Measurements from ENCODE around the gene KRTAP19-3.

Gene KRTAP19-3

DNA sequence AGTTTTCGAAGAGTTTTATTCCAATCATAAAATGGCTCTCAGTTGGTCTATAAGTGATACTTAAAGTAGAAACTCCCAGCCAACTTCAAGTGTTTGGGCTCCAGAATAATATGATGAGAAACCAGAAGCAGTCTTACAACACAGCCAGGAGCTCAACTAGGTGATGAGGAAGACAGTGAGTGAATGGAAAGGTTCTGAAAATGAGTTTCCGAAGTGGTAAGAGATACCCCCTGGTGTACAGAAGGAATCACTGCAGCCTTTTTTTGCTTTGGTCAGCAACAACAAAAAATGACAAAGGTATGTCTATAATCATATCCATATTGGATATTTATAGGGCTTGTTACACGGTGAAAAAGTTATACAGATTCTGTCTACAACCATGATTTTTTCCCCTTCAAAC lies 28.1 kb downstream of the KRTAP19-3 start:
- DNase-seq (ENCODE audit: insufficient read length, low spot score), result no peak
- TF ChIP-seq, protein P1, sequence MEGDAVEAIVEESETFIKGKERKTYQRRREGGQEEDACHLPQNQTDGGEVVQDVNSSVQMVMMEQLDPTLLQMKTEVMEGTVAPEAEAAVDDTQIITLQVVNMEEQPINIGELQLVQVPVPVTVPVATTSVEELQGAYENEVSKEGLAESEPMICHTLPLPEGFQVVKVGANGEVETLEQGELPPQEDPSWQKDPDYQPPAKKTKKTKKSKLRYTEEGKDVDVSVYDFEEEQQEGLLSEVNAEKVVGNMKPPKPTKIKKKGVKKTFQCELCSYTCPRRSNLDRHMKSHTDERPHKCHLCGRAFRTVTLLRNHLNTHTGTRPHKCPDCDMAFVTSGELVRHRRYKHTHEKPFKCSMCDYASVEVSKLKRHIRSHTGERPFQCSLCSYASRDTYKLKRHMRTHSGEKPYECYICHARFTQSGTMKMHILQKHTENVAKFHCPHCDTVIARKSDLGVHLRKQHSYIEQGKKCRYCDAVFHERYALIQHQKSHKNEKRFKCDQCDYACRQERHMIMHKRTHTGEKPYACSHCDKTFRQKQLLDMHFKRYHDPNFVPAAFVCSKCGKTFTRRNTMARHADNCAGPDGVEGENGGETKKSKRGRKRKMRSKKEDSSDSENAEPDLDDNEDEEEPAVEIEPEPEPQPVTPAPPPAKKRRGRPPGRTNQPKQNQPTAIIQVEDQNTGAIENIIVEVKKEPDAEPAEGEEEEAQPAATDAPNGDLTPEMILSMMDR (IDR thresholded peaks at IDR 0.05; ENCODE audit: insufficient read depth, missing control alignments), result peak; percentile 28
- no peak for FAIRE-seq

DNA sequence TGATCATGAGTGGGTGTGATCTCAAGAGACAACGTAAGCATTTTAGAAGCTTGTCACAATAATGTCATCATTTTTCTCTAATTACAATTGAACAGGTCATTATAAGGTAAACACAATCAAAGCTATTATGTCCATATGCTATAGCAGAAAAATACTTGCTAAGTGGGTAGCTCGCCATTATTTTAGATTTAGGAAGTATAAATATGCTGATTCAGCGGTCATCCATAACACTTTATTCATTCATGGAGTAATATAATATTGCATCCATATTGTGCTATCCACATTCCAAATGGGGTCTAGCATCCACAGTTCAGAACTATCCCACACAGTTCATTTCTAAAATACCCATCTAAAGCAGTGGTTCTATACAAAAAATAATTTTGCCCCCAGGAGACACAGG lies 43.3 kb downstream of the KRTAP19-3 start:
- no peak for DNase-seq (ENCODE audit: insufficient read length, low spot score)
- TF ChIP-seq, protein P1 (IDR thresholded peaks at IDR 0.05; ENCODE audit: insufficient read depth, missing control alignments), result no peak
- no peak for FAIRE-seq

DNA sequence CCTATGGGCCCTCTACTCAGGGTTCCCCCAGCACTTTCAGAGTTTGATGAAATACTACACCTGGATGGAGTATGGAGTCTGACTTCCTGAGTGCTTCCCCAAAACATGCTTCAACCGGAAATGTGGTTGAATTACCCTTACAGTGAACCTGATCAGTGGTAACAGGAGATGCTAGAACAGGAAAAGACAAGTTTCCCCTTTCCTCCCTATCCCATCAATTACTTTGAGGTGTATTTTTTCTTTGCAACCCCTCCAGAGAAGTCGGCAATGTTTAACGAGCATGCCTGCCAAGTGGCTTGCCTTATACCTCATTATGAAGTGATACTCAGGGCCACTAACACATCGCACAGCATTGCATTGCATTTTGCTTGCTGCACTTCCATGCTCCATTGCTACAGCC lies 44.8 kb downstream of the KRTAP19-3 start:
- DNase-seq (ENCODE audit: insufficient read length, low spot score), result no peak
- TF ChIP-seq, protein P1 (IDR thresholded peaks at IDR 0.05; ENCODE audit: insufficient read depth, missing control alignments), result no peak
- FAIRE-seq, result no peak

DNA sequence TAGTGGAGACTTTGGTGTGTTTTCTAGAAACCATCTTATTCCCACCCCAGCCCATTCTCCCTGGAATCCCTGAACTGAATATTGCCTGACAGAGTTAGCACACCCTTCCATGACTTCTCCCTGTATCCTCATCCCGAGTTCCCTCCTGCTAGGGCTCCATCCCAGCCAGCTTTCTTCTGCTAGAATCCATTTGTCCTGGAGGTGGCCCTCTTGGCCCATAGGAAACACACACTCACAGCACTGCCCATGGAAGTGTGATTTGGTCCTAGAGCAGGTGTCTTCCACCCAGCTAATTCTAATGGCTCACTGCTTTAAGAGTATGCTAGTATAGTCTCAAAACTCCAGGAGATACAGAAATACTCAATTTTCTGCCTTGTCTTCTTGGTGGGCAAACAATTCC lies 47.6 kb downstream of the KRTAP19-3 start:
- FAIRE-seq (no peak), DNase-seq (ENCODE audit: insufficient read length, low spot score) (no peak)
- TF ChIP-seq, protein P1 (IDR thresholded peaks at IDR 0.05; ENCODE audit: insufficient read depth, missing control alignments), result no peak

DNA sequence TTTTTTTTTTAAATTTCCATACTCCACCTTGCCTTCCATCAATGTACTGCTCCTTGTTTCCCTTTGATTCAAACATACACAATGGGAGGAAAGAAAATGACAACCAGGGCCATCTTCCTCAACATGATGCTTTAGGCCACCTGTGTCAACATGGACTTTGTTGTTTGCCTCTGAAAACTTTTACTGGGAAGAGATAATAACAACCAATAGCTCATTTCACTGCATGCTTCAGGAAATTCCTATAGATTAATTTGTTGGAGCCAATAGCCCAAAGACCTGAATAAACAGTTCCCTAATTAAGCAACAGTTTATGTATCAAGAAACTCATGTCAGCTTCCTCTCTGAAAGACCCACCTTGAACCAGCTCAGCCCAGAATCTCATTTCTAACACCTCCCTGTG lies 48.6 kb downstream of the KRTAP19-3 start:
- no peak for FAIRE-seq
- TF ChIP-seq, protein P1 (IDR thresholded peaks at IDR 0.05; ENCODE audit: insufficient read depth, missing control alignments), result no peak
- DNase-seq (ENCODE audit: insufficient read length, low spot score), result no peak
